Activated naive CD4-positive, alpha-beta T cell treated with anti-CD3 and anti-CD28 coated beads, Interleukin-2, amount 50 U/mL, for 72 hours (primary cell): ENCODE results near the gene RCAN2. TPM values are rescaled to one million over a fixed set of nuclear protein-coding genes. Genes with fewer than 3 reads are reported as not detected.

Experiments used
- ATAC-seq, 2 donors: fragments of 150-1000 bp; cut with Tn5 transposase; 2 replicates each; pipeline ENCODE4 v1.10.0; 2021; ENCODE audit warnings: mild to moderate bottlenecking in 2 of 2, moderate library complexity in 2 of 2
- DNase-seq, 2 donors: peaks; one replicate each; pipeline ENCODE4 v3.0.0; 2021 to 2022; ENCODE audit warnings: low spot score in 2 of 2
- H3K27ac Mint-ChIP-seq, 2 donors: one replicate each; pipeline ENCODE4 v1.8.0; 2022; ENCODE audit warnings: mild to moderate bottlenecking in 2 of 2, mixed read lengths in 2 of 2
- H3K36me3 Mint-ChIP-seq, 2 donors: one replicate each; pipeline ENCODE4 v1.8.0; 2022; ENCODE audit warnings: mixed read lengths in 2 of 2
- H3K9me3 Mint-ChIP-seq, 2 donors: one replicate each; pipeline ENCODE4 v1.8.0; 2022; ENCODE audit warnings: mixed read lengths in 2 of 2
- total RNA-seq, 2 donors: library from RNA; stranded (reverse); gene quantifications; one replicate each; pipeline ENCODE4 v1.2.3, GENCODE V29; 2022

Gene RCAN2
- total RNA-seq, 2 donors from 2014 or later = 0.74 TPM; not detected in 1

DNA sequence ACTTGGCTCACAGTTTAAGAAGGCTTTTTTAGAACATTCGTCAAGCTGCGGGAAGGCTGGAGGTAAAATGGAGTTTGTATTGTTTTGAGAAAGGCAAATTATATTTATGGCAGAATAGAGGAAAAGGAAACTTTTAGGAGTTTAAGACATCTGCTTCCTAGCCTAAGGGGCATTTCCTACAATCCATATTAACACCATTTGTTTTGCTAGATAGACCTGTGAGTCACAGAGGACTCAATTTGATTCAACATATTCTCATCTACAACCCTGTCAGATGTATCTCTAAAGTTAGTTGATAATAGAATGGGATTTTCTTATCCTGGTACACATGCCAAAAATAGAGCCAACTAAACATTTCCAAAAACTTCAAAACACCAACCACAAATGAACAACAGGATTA lies 35.0 kb downstream of the RCAN2 start:
- Mint-ChIP-seq H3K9me3 (no peaks in the 10 kb centered on the region), H3K27ac (no peak overlapping the region), H3K36me3 (no peaks in the 10 kb centered on the region)
- DNase-seq = no peak
- ATAC-seq = no peak

- ATAC-seq (no peak), DNase-seq (no peak)
- Mint-ChIP-seq H3K27ac (no peak overlapping the region), H3K9me3 (peaks cover 4% of the 10 kb centered on the region in 2 donors), H3K36me3 (no peaks in the 10 kb centered on the region)
Measured at GRCh38 chr6:46454691-46455090, 36.6 kb downstream of the RCAN2 start.

DNA sequence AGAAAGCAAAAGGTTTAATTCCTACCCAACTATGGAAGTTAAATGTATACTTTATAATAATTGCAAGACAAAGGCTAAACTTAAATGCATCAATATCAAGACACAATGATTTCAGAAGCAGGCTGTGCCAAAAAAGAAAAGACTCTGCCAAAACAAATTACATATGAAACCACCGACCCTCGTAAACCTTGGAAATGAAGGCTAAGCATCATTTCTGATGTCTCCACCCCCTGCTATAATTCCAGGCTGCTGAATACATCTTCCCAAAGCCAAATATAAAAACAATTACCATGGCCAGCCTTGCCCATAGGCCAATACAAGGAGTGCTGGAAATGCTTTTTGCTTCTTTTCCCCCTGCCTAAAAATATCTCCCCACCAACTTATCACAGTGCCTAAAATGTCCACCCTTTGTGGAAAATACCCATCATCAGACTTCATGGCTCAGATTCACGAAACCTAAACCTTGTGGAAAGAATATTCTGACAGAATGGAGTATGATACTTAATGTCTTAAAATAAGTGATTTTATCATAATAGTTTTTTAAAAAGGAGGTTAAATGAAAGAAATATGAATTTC lies 37.4 kb downstream of the RCAN2 start:
- ATAC-seq (no peak), DNase-seq (no peak)
- Mint-ChIP-seq H3K27ac (no peak overlapping the region), H3K36me3 (no peaks in the 10 kb centered on the region), H3K9me3 (peaks cover 4% of the 10 kb centered on the region in 2 donors)

- Mint-ChIP-seq H3K27ac (no peak overlapping the region), H3K36me3 (no peaks in the 10 kb centered on the region), H3K9me3 (peaks cover 4% of the 10 kb centered on the region in 2 donors)
- DNase-seq (no peak), ATAC-seq (no peak)
Measured at GRCh38 chr6:46453216-46453615, 38.0 kb downstream of the RCAN2 start.

GRCh38 chr6:46452312-46452917 lies 38.8 kb downstream of the RCAN2 start:
- DNase-seq = no peak
- Mint-ChIP-seq H3K9me3 (peaks cover 8% of the 10 kb centered on the region in 2 donors), H3K27ac (no peak overlapping the region), H3K36me3 (no peaks in the 10 kb centered on the region)
- ATAC-seq = no peak

DNA sequence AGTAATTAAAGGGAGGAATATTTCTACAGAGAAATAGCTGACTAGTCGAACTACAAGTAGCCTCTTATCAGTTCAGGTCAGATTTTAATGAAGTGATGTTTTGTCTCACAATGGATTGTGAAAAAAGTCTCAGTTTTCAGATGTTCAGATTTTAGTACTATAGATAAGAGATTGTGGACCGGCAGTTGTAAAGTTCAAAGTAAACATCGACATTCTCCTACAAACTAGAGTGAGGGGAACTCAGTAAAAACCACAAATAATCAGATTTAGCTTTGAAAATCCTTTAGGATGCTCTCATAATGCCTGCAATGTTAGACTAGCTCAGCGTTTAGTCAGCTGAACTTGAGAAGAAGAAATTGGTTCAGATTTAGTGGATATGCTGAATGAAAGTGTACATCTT lies 39.9 kb downstream of the RCAN2 start:
- no peak overlapping the region for H3K27ac Mint-ChIP-seq
- ATAC-seq = no peak
- no peak for DNase-seq
- H3K36me3 Mint-ChIP-seq = no peaks in the 10 kb centered on the region
- H3K9me3 Mint-ChIP-seq = peaks cover 8% of the 10 kb centered on the region in 2 donors

DNA sequence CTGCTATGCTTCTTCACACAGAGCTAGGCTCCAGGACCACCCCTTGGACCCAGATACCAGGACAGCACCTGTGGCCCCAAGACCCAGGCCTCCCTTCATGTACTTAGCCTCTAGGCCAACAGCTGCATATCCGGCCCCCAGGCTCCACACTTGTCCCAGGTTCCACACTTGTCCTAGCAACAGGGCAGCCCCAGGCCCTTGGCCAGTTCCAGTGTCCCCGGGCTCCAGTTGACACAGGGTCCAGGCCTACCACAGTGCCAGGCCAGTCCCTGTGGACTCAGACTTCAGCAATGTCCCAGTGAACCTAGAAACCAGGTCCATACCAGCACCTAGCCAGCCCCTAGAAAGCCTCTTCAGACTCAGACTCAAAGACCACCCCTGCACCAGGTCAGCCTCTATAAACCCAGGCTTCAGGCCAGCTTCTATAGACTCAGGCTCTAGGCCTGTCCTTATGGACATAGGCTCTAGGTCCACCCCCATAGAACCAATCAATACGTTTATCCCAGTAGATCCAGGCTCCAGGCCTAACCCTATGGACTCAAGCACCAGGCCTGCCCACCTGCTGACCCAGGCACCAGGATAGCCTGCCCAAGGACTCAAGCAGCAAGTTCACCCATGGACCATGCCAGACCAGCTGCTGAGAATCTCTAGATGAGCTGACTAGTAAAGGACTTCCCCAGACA lies 46.3 kb downstream of the RCAN2 start:
- Mint-ChIP-seq H3K27ac (no peak overlapping the region), H3K36me3 (peaks cover 0 to 11% of the 10 kb centered on the region in 2 donors), H3K9me3 (peaks cover 14 to 15% of the 10 kb centered on the region in 2 donors)
- no peak for ATAC-seq
- DNase-seq = no peak

GRCh38 chr6:46443623-46444022 lies 47.6 kb downstream of the RCAN2 start:
- DNase-seq (no peak), ATAC-seq (no peak)
- Mint-ChIP-seq H3K9me3 (peaks cover 14 to 15% of the 10 kb centered on the region in 2 donors), H3K36me3 (peaks cover 0 to 11% of the 10 kb centered on the region in 2 donors), H3K27ac (no peak overlapping the region)

- Mint-ChIP-seq H3K27ac (no peak overlapping the region), H3K36me3 (peaks cover 0 to 10% of the 10 kb centered on the region in 2 donors), H3K9me3 (peaks cover 6 to 12% of the 10 kb centered on the region in 2 donors)
- DNase-seq (no peak), ATAC-seq (no peak)
Measured at GRCh38 chr6:46440641-46441040, 50.6 kb downstream of the RCAN2 start.

GRCh38 chr6:46440141-46440540 lies 51.1 kb downstream of the RCAN2 start:
- no peak for ATAC-seq
- no peak for DNase-seq
- Mint-ChIP-seq H3K36me3 (peaks cover 0 to 5% of the 10 kb centered on the region in 2 donors), H3K27ac (no peak overlapping the region), H3K9me3 (peaks cover under 1 to 7% of the 10 kb centered on the region in 2 donors)

DNA sequence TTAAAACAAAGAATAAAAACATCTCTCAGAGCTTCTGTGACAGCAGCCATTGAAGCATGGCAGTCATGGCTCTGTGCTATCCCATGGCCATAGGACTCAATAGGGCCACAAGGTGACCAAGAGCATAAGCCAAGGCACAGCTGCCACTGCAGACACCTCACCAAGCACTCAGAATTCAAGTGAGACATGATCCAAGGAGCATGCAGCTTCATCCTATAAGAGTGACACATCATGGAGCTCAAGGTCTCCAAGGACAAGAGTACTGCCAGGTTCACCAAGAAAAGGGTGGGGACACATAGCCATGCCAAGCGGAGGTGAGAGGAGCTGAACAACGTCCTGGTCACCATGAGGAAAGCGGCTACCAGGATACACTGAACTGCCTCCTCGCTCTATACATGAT lies 53.0 kb downstream of the RCAN2 start:
- DNase-seq = no peak
- H3K27ac Mint-ChIP-seq = no peak overlapping the region
- no peak for ATAC-seq
- no peaks in the 10 kb centered on the region for H3K36me3 Mint-ChIP-seq
- H3K9me3 Mint-ChIP-seq = no peaks in the 10 kb centered on the region

GRCh38 chr6:46437671-46438221 lies 53.5 kb downstream of the RCAN2 start:
- no peak for ATAC-seq
- DNase-seq = no peak
- Mint-ChIP-seq H3K9me3 (no peaks in the 10 kb centered on the region), H3K36me3 (no peaks in the 10 kb centered on the region), H3K27ac (no peak overlapping the region)

DNA sequence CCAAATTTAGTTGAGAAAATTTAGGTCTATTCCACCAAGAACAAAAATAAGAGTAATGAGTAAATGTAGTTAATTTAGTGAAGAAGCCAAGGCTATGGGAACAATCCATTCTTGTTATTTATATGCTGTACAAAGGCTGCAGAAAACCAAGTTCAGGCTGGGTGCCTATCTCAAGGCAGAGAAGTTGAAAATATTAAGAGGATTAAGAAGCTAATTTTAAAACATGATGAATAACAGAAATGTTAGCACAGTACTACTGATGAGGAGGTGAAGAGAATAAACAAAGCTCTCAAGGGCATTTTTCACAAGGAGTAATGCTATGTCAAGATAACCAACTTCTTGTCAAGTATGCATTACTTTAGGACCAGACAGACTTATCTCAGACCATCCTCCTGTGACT lies 68.6 kb downstream of the RCAN2 start:
- Mint-ChIP-seq H3K36me3 (no peaks in the 10 kb centered on the region), H3K27ac (no peak overlapping the region), H3K9me3 (no peaks in the 10 kb centered on the region)
- DNase-seq (no peak), ATAC-seq (no peak)

DNA sequence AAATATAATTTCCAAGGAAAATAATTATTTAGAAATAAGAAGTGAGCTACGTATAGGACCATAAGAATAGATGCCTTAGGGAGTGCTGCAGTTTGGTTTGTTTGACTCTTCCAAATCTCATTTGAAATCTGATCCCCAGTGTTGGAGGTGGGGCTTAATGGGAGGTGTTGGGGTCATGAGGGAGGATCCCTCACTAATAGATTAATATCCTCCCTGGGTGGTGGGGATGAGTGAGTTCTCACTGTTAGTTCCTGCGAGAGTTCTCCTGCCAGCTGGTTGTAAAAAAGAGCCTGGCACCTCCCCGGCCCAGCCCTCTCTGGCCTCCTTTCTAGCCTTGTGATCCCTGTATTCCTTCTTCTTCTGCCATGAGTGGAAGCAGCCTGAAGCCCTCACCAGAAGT lies 69.3 kb downstream of the RCAN2 start:
- Mint-ChIP-seq H3K27ac (no peak overlapping the region), H3K36me3 (no peaks in the 10 kb centered on the region), H3K9me3 (no peaks in the 10 kb centered on the region)
- ATAC-seq (no peak), DNase-seq (no peak)

DNA sequence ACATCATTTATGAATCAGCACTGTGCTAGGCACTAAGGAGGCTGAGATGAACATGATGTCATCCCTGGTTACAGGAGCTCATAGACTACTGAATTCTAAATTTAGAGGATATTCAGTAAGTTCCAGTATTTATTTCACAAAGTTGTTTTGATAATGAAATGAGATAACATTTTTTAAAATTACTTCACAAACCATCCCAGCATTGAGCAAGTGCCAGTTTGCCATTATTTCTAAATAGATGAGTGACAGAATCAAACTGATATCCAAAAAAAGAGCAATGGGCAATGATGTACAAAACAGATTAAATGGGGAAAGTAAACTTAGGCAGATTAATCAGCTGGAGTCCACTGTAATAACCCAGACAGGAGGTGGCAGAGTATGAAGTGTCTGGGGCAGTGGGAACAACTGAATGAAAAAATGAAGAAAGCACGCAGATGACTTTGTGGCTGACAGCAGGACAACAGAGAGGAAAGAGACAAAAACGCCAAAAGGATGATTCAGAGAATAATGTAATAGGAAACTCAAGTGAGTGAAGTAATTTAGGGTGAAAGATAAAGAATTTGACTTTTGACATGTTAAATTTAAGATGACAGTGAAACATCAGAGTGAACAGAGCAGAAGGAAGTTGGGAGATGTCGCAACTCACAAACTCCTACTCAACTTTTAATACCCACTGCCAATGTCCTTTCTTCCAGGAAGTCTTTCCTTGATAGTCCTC lies 70.2 kb downstream of the RCAN2 start:
- ATAC-seq (no peak), DNase-seq (no peak)
- no peak overlapping the region for H3K27ac Mint-ChIP-seq
- no peaks in the 10 kb centered on the region for H3K9me3 Mint-ChIP-seq
- H3K36me3 Mint-ChIP-seq = no peaks in the 10 kb centered on the region

- Mint-ChIP-seq H3K27ac (no peak overlapping the region), H3K9me3 (no peaks in the 10 kb centered on the region), H3K36me3 (no peaks in the 10 kb centered on the region)
- no peak for ATAC-seq
- peak in 1 of 2 donors; percentile 16 for DNase-seq
Measured at GRCh38 chr6:46419576-46420002, 71.7 kb downstream of the RCAN2 start.

GRCh38 chr6:46414398-46414797 lies 76.9 kb downstream of the RCAN2 start:
- no peak for ATAC-seq
- Mint-ChIP-seq H3K27ac (no peak overlapping the region), H3K36me3 (no peaks in the 10 kb centered on the region), H3K9me3 (no peaks in the 10 kb centered on the region)
- no peak for DNase-seq
